Measurements from ENCODE around the gene RAB9A. TPM values are rescaled to one million over a fixed set of nuclear protein-coding genes. Genes with fewer than 3 reads are reported as not detected.

Gene RAB9A
- total RNA-seq, 1 experiment from 2014 or later, result 15.3 TPM

DNA sequence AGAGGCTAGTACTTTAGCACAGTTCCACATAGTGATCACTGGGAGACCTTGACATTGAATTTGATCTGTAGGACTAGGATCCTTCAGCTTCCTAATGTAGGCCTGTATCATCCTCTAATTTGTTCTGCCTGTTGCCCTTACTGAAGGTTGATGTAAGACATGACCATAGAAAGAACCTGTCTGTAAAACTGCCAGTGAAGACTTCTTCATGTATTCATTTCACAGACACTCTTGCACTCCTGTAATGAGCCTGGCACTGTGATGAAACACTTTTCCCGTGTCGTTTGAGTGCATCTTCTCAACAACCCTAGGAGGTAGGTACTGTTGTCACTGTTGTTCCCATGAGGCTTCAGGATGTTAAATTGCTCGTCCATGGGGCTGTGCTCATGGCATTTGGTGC is 14.7 kb downstream of the RAB9A start:
- Histone ChIP-seq H3K9me3 (ENCODE audit: control insufficient read depth, insufficient read depth, low read depth, low read length) (no peaks in the 10 kb centered on the region), H3K4me1 (ENCODE audit: control insufficient read depth, insufficient read depth, low read length) (no peaks in the 10 kb centered on the region), H3K36me3 (ENCODE audit: control insufficient read depth, insufficient read depth, low read length) (no peaks in the 10 kb centered on the region), H3K4me3 (ENCODE audit: low read depth in 2 of 2, low read length in 2 of 2) (no peak overlapping the region), H3K27me3 (ENCODE audit: control insufficient read depth, insufficient read depth, low read length) (no peaks in the 10 kb centered on the region), H3K27ac (ENCODE audit: low read length) (no peak overlapping the region)
- TF ChIP-seq, protein P1, sequence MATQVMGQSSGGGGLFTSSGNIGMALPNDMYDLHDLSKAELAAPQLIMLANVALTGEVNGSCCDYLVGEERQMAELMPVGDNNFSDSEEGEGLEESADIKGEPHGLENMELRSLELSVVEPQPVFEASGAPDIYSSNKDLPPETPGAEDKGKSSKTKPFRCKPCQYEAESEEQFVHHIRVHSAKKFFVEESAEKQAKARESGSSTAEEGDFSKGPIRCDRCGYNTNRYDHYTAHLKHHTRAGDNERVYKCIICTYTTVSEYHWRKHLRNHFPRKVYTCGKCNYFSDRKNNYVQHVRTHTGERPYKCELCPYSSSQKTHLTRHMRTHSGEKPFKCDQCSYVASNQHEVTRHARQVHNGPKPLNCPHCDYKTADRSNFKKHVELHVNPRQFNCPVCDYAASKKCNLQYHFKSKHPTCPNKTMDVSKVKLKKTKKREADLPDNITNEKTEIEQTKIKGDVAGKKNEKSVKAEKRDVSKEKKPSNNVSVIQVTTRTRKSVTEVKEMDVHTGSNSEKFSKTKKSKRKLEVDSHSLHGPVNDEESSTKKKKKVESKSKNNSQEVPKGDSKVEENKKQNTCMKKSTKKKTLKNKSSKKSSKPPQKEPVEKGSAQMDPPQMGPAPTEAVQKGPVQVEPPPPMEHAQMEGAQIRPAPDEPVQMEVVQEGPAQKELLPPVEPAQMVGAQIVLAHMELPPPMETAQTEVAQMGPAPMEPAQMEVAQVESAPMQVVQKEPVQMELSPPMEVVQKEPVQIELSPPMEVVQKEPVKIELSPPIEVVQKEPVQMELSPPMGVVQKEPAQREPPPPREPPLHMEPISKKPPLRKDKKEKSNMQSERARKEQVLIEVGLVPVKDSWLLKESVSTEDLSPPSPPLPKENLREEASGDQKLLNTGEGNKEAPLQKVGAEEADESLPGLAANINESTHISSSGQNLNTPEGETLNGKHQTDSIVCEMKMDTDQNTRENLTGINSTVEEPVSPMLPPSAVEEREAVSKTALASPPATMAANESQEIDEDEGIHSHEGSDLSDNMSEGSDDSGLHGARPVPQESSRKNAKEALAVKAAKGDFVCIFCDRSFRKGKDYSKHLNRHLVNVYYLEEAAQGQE (IDR thresholded peaks at IDR 0.05; ENCODE audit: insufficient read depth in 1 of 2, low read depth in 2 of 2, low read length in 1 of 2), result no peak
- TF ChIP-seq, protein P2, sequence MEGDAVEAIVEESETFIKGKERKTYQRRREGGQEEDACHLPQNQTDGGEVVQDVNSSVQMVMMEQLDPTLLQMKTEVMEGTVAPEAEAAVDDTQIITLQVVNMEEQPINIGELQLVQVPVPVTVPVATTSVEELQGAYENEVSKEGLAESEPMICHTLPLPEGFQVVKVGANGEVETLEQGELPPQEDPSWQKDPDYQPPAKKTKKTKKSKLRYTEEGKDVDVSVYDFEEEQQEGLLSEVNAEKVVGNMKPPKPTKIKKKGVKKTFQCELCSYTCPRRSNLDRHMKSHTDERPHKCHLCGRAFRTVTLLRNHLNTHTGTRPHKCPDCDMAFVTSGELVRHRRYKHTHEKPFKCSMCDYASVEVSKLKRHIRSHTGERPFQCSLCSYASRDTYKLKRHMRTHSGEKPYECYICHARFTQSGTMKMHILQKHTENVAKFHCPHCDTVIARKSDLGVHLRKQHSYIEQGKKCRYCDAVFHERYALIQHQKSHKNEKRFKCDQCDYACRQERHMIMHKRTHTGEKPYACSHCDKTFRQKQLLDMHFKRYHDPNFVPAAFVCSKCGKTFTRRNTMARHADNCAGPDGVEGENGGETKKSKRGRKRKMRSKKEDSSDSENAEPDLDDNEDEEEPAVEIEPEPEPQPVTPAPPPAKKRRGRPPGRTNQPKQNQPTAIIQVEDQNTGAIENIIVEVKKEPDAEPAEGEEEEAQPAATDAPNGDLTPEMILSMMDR (IDR thresholded peaks at IDR 0.05), result no peak
- TF ChIP-seq POLR2AphosphoS5 (IDR thresholded peaks at IDR 0.05; ENCODE audit: low read depth, low read length) (no peak), TCF7L2 (IDR thresholded peaks at IDR 0.05; ENCODE audit: low read depth, low read length) (no peak), SIN3A (IDR thresholded peaks at IDR 0.05; ENCODE audit: borderline replicate concordance, insufficient read depth, low read depth, low read length) (no peak)
- ATAC-seq (no peak), DNase-seq (ENCODE audit: low read depth, low spot score) (no peak)
- POLR2A ChIA-PET, result no interaction called here
- no TSS peak for BruUV-seq (replicated peaks)
- intact Hi-C loops (cut with micrococcal nuclease; ENCODE audit: unreplicated experiment), result no loop called here
- in situ Hi-C loops (cut with HindIII; ENCODE audit: low pct_unique_long_range_greater_than_20kb, low sequenced_read_pairs), result no loop called here
- CTCF ChIA-PET, result no interaction called here

DNA sequence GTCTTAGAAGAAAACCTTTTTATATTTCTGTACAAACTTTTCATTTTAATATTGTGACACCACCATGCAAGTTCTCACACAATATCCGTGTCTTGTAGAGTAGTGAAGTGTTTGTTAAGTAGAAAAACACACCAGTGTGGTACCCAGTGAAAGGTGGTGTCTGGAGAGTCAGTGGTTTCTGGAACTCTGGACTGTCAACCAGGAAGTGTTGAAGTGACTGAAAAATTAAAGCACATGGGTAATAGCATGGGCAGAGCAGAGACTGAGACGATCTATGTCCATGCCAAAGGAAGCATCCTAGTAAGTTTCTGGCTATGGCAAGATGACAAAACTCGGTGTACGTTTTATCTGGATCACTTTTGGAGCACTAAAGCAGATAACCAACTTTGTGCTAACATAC is 22.2 kb downstream of the RAB9A start:
- Histone ChIP-seq H3K4me3 (ENCODE audit: low read depth in 2 of 2, low read length in 2 of 2) (no peak overlapping the region), H3K4me1 (ENCODE audit: control insufficient read depth, insufficient read depth, low read length) (no peaks in the 10 kb centered on the region), H3K27me3 (ENCODE audit: control insufficient read depth, insufficient read depth, low read length) (no peaks in the 10 kb centered on the region), H3K9me3 (ENCODE audit: control insufficient read depth, insufficient read depth, low read depth, low read length) (no peaks in the 10 kb centered on the region), H3K27ac (ENCODE audit: low read length) (no peak overlapping the region), H3K36me3 (ENCODE audit: control insufficient read depth, insufficient read depth, low read length) (no peaks in the 10 kb centered on the region; the same call in 1 of the 2 replicates)
- CTCF ChIA-PET, result no interaction called here
- no peak for ATAC-seq
- no peak for TF ChIP-seq TCF7L2 (IDR thresholded peaks at IDR 0.05; ENCODE audit: low read depth, low read length)
- TF ChIP-seq, protein P2 (IDR thresholded peaks at IDR 0.05), result no peak
- TF ChIP-seq SIN3A (IDR thresholded peaks at IDR 0.05; ENCODE audit: borderline replicate concordance, insufficient read depth, low read depth, low read length), result no peak
- TF ChIP-seq POLR2AphosphoS5 (IDR thresholded peaks at IDR 0.05; ENCODE audit: low read depth, low read length), result no peak
- TF ChIP-seq, protein P1 (IDR thresholded peaks at IDR 0.05; ENCODE audit: insufficient read depth in 1 of 2, low read depth in 2 of 2, low read length in 1 of 2), result no peak
- in situ Hi-C loops (cut with HindIII; ENCODE audit: low pct_unique_long_range_greater_than_20kb, low sequenced_read_pairs) (no loop called here), intact Hi-C loops (cut with micrococcal nuclease; ENCODE audit: unreplicated experiment) (no loop called here)
- no TSS peak for BruUV-seq (replicated peaks)
- POLR2A ChIA-PET, result no interaction called here
- no peak for DNase-seq (ENCODE audit: low read depth, low spot score)
